ENCODE data around the gene TINAGL1.

Gene TINAGL1

GRCh38 chr1:31568895-31569595 lies 7.3 kb upstream of the TINAGL1 start:
- no peak for DNase-seq

- DNase-seq = no peak
Measured at GRCh38 chr1:31569596-31570173, 6.6 kb upstream of the TINAGL1 start.

- no peak for DNase-seq
Measured at GRCh38 chr1:31570228-31570627, 6.1 kb upstream of the TINAGL1 start.

DNA sequence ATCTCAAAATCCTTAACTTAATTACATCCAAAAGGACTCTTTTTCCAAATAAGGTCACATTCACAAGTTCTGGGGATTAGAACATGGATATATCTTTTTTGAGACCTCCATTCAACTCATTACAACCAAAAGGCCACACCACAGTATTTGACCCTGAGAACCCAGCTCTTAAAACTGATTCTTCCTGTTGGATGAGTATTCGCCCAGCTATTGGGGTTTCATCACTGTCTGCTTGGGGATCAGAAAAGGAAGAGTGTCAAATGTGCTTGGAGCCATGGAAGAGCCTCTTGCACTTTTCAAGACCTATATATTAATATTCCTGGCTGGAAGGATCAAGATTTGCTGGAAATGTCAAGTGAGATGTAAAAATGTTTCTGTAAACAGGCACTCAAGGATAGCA lies 5.4 kb upstream of the TINAGL1 start:
- no peak for DNase-seq

DNA sequence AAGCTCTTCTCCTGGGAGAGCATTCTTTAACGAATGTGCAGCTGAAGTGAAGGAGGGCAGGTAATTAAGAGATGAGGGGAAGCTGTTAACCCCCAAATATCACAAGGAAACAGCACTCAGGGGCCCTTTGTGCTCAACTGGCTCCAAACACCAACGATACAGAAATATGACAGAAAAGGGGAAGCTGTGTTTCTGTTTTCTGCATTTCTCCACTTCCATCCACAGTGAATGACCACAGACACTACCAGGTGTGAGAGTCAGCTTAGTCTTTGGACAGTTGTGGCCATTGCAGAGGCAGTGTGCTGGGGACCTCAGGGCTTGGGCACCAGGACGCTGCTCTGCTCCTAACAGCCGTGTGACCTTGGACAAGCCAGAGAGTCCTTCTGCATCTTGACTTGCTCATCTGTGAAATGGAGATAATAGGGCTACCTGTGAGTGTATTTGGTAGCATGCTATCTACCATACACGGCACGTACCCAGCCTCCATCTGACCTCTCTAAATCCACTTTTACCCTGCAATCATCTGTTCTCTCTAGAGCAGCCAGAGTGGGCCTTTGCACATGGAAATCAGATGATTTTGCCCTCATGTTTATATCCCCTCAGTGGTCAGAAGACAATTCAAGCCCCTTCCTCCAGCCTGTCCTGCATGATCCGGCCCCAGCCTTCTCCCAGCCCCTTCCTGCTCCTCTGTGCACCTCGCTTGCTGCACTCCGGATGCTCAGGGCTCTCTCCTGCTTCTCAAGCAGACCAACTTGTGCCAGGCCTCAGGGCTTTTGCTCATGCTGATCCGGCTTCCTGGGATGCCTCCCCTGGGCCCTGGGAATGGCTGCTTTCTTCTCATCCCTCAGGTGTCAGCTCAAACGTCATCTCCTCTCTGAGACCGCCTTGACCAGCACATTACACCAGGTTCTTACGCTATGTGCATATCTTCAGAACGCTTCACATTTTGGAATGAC lies 4.7 kb upstream of the TINAGL1 start:
- no peak for DNase-seq

- DNase-seq = no peak
Measured at GRCh38 chr1:31572323-31573104, 3.8 kb upstream of the TINAGL1 start.

DNA sequence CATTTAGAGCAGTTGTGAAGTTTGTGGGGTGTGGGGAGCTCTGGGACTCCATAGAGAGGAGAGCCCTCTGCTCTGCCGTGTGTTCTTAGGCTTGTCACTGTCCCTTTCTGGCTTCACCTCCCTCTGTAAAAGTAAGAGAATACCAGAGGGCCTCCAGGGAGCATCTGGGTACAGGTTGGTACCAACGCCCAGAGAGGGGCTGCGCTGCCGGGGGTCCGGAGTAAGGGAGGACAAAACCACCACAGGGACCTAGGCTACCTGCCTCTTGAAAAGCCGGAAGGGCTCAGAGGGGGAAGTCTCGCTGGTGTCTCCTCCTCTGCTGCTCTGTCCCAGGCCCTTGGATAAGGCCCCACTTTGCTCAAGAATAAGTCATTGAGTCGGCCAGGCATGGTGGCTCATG lies 3.1 kb upstream of the TINAGL1 start:
- no peak for DNase-seq

DNA sequence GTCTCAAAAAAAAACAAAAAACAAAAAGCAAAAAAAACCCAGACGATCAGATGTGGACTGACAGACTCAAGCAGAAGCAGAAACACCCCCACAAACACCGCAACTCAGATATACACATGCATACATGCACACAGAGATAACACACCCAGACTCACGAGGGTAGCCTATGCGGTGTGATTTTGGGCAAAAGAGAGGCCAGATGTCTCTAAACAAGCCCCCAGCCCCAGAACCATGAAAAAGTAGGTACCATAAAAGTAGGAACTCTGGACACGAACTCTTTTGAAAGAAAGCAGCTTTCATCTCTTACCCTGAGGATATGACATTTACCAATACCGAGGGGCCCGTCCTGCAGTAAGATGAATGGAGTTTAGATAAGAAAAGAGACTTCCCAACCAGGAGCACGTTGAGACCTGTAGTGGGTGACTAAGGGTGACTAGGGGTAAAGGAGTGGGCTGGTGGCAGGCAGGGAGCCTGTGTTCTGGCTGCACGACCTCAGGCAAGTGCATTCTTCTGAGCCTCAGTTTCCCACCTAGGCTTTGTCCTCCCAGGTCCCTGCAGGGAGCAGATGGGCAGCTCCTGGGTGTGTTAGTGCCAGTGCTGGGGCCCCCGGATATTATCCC lies 1.5 kb upstream of the TINAGL1 start:
- no peak for DNase-seq

GRCh38 chr1:31575369-31576140 lies 760 bp upstream of the TINAGL1 start:
- DNase-seq = no peak

DNA sequence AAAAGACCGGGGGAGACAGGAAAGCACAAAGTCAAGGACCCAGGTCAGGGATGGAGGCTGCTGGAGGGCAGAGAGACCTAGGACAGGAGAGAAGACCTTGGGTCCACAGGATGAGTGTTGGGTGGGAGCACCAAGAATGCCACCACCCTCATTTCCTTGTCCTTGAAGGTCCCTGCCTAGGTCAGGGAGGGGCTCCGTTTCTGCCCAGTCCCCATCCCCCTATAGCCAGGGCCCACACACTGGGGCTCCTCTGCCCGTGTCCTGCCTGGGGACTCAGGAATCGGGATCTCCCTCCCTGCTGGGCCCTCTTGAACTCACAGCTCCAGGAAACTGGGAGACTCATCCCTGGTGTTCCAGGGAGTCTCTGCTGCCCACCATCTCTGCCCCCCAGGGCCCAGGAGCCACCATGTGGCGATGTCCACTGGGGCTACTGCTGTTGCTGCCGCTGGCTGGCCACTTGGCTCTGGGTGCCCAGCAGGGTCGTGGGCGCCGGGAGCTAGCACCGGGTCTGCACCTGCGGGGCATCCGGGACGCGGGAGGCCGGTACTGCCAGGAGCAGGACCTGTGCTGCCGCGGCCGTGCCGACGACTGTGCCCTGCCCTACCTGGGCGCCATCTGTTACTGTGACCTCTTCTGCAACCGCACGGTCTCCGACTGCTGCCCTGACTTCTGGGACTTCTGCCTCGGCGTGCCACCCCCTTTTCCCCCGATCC lies 584 bp downstream of the TINAGL1 start:
- no peak for DNase-seq

GRCh38 chr1:31577515-31578192 lies 1.3 kb downstream of the TINAGL1 start:
- DNase-seq = no peak

GRCh38 chr1:31579374-31579773 lies 3.1 kb downstream of the TINAGL1 start:
- no peak for DNase-seq

DNA sequence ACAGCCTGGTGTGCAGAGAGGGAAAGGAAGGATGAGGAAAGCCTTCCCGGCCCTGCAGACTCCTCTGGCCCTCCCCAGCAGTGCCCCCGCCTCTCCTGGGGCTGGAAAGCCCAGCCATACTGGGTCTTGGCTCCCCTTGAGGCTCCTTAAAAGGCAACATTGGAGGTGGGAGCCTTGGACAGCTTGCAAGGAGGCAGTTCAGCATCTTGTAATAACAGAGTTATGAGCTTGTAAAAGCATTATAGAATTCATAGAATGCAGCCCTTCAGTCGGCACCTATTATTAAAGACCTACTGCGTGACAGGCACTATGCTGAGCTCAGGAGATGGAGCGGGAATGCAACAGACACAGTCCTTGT lies 4.2 kb downstream of the TINAGL1 start:
- no peak for DNase-seq

GRCh38 chr1:31580891-31581603 lies 4.7 kb downstream of the TINAGL1 start:
- no peak for DNase-seq

DNA sequence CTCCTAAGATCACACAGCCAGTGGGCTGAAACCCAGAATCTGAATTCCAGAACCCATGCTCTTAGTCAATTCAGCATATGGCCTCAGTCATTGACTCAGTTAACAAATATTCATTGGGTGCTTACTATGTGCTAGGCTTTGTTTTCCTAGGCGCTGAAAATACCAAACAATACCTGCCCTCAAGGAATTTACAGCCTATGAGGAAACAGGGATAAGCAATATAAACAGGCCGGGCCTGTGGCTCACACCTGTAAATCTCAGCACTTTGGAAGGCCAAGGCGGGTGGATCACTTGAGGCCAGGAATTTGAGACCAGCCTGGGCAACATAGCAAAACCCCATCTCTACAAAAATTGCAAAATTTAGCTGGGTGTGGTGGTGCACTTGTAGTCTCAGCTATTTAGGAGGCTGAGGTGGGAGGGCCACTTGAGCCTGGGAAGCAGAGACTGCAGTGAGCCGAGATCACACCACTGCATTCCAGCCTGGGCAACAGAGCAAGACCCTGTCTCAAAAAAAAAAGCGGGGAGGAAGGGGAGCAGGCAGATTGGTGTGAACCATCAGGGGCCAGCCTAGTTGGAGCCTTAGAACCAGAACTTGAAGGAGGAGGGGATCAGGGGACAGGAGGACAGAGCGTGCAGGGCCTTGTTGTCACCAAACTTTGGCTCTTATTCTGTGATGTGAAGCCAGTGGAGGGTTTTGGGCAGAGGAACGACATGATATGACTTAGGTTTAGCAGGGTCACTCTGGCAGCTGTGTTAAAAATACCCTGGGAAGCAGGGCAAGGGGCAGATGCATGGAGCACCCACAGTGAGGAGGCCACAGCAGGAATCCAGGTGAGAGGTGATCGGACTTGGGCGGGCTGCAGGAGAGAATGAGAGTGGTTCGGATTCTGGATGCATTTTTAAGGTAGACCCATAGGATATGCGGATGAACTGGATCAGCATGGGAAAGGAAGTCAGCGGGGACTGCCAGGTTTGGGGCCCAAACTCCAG lies 5.8 kb downstream of the TINAGL1 start:
- no peak for DNase-seq

DNA sequence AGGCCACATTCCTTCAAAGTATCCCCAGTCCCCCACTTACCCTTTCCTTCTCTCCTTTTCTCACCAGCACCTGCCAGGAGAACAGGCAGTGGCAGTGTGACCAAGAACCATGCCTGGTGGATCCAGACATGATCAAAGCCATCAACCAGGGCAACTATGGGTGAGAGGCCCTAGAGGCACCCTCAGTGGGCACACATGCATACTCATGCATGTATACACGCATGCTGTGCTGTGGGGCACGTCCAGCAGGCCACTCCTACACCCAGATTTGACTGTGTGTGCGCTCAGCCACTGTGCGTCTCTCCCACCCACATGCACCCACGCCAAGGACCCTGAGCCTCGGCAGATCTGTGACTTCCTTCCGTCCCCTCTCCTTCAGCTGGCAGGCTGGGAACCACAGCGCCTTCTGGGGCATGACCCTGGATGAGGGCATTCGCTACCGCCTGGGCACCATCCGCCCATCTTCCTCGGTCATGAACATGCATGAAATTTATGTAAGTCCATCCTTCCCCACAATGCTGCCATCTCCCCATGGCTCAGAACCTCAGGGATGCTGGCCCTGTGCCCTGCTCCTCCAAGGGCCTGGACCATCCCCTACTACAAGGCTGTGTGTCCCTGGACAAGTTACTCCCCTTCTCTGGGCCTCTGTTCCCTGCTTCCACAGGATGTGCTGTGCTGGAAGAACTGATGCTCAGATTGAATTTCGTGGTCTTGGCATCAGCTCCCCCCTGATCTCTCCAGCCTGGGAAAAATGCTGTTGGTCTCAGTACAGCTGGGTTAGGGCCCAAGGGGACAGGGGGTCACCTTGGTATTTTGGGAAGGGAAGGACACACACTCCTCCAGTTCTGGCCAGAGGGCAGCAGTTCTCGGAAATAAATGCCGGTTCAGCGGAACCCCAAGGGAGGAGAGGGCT lies 7.0 kb downstream of the TINAGL1 start:
- no peak for DNase-seq
